Right renal pelvis (tissue), 4 donors: ENCODE results near the gene DPM3. TPM values are rescaled to one million over a fixed set of nuclear protein-coding genes. Genes with fewer than 3 reads are reported as not detected.
"Not testable (repeated sequence)": the region's sequence is repeated elsewhere in the genome, so short reads cannot be mapped to it uniquely, and the experiment has no call there.

Experiments used
- DNase-seq, 4 donors: peaks; one replicate each; pipeline ENCODE4 v3.0.0-alpha.2; 2013; ENCODE audit warnings: low read depth in 4 of 4, low spot score in 3 of 4, missing footprints in 1 of 4
- polyA plus RNA-seq, 4 donors: library from polyadenylated mRNA; unstranded; fragments of 120-200 nt; gene quantifications; one replicate each; pipeline ENCODE4 v1.2.1, GENCODE V29; 2013; ENCODE audit not compliant: insufficient read length in 4 of 4

DPM3 gene
- polyA plus RNA-seq, 4 donors = 31.8 to 57.2 (median 36.6) TPM

- peak in 1 of 4 donors; percentile 41 for DNase-seq
These were observed 13.0 kb downstream of the DPM3 start, which contains the start of gene EFNA1 for GRCh38 chr1:155127105-155127966. TSS of gene EFNA1 (plus strand) at chr1:155127876. CDS start at chr1:155127978, 102 bp downstream.

DNA sequence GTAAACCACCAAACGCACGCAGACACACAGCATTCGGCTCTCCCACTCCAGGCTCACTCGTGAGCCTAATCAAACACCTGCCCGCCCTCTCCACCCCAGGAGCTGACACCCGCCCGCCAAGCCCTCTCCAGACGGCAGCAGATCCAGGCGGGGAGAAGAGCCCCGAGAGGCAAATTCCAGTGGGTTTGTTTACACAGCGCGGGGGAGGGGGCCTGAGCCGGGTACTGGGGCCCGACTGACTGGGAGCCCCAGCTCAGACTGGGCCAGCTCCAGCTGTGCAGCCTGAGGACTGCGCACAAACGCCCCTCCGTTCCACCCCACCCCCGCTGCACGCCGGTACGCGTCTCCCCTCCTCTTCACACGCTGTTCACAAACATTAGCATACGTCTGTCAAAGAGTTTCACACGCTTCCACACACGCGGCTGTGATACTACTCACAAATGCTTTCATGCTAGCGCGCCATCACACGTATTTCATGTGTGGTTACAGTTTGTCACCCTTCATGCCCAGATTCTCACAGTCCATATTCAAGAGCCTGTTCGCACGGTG lies 13.7 kb downstream of the DPM3 start:
- no peak for DNase-seq

DNA sequence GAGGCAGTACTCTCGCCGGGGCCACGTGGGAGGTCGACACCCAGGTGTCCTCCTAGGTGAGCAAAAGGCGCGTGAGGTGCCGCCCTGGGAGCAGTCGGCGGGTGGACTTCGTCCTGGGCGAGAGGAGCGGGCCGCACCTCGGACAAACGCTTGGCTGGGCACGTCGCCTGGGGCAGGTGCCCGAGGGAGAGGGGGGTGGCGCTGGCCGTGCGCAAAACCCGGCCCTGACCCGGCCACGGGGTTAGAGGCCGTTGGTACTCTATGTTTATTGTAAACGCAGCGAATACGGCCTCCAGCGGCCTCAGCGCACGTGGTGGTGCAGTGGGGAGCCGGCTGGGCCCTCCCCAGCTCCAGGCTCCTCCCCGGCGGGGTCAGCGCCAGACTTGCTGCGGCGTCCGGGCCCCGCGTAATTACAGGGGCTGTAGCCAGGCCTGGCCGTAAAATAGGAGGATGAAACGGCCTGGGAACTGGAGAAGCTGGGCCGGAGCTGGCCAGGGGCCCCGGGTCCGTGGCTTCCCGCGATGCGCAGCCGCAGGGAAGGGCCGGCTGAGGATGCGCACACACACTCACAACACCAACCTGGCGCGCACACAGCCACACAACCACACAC lies 14.3 kb downstream of the DPM3 start:
- no peak for DNase-seq

DNA sequence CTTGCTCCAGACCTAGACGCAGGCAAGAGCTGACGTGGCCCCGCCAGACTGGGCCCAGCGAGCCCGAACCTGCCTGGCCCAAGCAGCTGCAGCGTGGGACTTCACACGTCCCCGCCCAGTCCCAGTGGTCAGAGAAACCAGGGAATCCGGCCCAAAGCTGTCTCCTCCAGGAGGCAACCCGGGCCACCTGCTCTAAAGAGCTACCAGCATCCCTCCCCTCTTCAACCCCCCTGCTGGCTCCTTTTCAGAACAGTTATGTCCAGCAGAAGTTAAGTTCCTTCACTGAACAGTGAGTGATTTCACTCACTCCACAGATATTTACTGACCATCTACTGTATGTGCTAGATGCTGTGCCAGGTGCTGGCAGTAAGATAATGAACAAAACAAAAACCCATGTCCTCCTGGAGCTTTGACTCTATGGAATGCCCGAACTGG lies 14.8 kb downstream of the DPM3 start:
- no peak for DNase-seq

- DNase-seq = no peak
These were observed 15.5 kb downstream of the DPM3 start for GRCh38 chr1:155124503-155125463.

DNA sequence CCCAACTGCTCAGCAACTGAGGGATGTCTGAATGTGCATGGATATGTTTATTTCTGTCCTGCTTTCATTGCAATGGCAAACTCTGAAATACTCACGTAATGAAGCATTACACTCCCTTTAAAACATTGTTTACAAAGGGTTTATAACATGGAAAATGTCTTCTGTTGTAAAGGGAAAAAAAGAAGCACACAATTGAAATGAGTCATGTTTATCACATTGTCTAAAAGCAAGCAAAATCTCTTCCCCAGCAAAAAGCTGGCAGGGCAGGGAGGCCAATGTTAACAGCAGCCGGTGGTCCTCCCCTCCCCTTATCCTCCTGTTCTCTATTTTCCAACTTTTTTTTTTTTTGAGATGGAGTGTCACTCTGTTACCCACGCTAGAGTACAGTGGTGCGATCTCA lies 16.5 kb downstream of the DPM3 start:
- no peak for DNase-seq

DNA sequence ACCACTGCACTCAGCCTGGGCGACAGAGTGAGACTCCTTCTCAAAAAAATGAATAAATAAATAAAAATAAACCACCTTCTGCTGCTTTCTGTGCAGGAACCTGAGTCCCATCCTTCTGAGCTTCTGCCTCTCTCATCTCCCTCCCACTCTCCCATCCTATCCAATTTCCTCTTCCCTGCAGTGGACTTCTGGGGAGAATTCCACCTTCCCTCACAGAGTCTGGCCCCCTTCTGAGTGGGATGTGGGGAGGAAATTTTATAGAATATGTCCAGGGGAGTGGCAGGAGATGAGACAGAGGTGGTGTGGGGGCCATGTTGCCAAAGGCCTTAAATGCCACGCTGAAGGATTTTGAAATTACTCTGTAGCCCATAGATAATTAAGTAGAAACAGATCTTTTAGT lies 18.0 kb downstream of the DPM3 start:
- DNase-seq = no peak

DNA sequence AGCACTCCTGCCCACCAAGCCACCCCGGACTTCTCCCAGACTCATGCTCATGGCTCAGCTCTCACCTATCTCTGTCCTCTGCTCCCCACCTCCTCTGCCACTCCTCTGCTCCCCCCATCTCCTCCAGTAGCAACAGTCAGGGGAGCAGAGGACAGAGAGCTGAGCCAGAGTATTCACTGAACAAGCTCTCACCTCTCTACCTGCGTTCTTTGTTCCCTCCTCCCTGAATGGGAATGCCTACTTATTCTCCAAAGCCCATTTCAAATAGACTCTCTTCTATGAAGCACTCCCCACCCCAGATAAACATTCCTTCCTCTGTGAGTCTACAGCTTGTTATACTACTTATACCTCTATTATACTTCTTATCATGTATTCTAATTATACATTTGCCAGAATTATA lies 19.1 kb downstream of the DPM3 start:
- no peak for DNase-seq

- DNase-seq = no peak
These were observed 20.1 kb downstream of the DPM3 start for GRCh38 chr1:155120253-155120652.

GRCh38 chr1:155118090-155118489 lies 22.2 kb downstream of the DPM3 start:
- not testable (repeated sequence) for DNase-seq

DNA sequence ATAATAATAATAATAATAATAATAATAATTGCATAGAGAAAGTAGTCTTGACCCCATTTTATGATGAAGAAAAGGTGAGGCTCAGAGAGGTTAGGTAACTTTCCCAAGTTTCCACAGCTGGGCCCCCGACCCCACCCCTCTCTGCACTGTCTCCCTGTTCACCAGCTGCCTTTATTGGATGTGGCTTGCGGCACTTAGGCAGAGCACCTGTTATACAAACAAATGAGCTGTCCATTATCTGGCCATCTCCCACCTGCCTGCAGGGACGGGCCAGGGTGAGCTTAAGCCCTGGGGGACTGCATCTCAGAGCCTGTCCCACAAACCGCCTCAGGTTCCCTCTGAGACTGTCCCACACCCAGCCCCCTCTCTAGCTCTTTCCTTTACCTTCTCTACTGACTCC lies 22.7 kb downstream of the DPM3 start:
- no peak for DNase-seq

DNA sequence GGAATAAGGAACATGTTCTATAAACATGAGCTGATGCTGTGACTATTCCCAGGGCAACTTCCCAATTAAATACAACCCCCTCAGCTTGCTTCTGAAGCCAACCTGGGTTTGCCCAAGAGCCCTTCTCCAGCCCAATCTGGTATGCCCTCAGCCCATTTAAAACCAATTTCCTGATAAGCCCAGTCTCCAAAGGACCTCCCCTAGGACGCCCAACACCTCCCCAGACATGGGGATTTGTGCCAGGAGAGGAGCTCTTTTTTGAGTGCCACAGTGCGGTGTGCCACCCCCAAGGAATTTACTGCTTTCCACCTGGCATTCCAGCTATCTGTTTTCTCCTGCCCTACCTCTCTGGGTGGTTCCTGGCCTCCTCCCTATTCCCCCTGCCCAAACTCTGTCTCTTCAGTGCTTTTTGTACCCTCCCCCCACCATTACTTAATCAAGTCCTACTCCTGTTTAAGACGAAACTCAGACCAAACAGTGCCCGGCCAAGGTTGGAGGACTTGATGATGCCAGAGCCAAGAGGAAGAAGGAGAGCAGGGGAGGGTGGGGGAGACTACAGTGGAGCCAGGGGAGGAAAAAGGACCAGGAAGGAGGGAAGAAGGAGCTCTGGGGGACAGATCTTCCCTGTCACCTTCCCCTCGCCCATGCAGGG lies 24.1 kb downstream of the DPM3 start:
- no peak for DNase-seq

DNA sequence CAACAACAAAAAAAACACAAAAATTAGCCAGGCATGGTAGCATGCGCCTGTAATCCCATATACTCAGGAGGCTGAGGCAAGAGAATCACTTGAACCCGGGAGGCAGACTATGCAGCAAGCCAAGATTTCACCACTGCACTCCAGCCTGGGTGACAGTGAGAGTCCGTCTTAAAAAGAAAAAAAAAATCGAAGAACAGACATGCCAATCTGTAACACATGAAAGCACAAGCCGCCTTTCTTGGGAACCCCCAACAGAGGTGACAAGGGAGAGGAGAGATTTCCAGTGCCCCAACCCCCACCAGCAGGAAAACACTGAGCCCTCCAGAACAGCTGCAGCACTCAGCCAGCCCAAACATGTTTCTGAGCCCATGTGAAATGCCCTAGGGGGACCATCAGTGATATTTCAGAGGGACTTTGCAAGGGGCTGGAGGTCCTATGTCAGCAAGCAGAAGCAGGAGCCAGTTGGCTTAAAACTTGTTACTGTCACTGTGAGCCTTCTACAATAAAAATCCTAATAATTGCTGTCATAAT lies 26.8 kb downstream of the DPM3 start:
- no peak for DNase-seq

GRCh38 chr1:155110826-155111225 lies 29.5 kb downstream of the DPM3 start:
- no peak for DNase-seq

DNA sequence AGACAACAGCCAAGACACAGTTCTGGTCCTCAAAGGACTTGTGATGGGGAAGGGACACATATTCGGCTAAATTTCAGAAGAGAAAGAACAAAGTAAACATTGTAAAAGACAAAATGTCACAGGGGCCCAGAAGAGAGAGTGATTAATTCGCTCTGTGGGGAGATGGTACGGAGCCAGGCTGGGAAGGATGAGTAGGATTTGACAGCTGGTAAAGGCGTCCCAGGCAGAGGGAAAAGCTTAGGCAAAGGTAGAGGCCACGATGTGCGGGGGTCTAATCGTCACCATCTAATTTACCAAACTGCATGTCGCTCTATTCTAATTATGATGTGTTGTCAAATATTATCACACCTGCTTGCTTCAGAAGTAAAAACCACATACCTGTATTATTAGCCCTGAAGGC lies 29.9 kb downstream of the DPM3 start:
- no peak for DNase-seq

GRCh38 chr1:155108296-155108695 lies 32.0 kb downstream of the DPM3 start:
- DNase-seq = no peak

DNA sequence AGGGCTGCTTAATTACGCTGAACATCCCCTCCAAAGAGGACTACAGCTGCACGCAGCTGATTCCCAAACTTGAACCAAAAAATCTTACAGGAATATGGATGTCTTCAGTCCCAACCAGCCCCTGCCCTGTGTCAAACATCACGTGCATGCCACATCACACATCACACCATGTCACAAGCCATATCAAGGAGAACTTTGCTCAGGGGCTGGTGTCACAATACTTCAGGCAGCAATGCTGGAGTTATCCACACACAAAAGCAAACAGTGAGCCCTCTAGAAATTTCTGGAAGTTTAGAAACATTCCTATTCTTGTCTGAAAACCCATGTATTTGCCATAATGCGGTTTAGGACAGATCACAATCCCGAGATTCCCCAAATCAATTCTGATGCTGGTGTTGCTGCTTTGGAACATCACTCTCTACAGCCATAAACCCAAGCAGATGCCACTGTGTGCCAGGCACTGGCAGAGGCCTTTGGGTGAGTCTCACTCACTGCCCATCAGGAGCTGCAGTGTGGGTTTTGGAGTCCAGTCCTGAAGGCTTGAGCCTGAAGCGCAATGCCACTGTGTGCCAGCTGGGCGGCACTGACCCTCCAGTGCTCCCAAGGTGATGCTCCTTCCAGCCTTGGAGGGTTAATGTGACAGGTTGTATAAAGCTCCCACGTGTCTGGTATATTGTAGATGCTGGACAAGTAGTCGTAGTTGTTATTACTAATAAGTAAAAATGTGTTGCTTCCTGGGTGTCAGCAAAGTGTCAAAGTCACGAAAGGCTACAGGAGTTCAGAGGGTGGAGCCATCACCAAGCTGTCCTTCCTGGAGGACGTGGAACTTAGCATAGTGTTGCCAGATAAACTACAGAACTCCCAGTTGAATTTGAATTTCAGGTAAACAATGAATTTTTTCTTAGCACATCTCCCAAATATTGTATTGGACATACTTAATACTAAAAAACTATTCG lies 32.7 kb downstream of the DPM3 start:
- no peak for DNase-seq

DNA sequence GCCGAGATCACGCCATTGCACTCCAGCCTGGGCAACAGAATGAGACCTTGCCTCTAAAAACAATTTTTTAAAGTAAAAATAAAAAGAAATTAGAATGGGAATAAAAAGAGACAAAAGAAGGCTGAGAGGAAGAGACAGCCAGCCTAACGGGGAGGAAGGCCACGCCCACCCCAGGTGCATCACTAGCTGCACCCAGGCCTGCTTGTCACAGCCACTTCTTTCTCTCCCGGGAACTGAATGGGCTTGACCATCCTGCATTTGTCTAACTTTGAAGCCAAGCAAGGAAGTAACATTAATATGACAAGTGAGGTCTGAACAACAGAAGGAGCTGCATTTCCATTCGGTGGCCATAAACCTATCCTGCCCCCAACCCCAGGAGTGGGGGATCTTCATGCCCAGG lies 33.5 kb downstream of the DPM3 start:
- no peak for DNase-seq

DNA sequence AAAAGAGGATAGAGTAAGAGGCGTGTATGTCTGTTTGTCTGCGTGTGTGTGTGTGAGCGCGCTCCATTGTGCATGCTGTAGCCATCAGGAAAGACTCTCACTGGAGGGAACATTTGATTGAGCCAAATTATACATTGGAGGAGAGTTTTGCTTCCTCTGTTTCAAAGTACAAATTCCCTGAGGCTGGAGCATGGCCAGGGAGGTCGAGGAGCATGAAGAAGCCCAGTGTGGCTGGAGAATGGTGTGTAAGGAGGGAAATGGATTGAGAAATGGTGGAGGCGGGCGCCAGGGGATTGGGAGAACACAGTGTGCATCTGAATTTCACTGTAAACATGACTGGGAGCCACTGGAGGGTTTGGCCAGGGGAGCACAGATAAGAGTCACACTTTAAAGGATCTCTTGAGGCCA lies 34.7 kb downstream of the DPM3 start:
- no peak for DNase-seq
